Suprapubic skin (tissue), 4 donors: Measurements from ENCODE around the gene PPP3CB. TPM values are rescaled to one million over a fixed set of nuclear protein-coding genes. Genes with fewer than 3 reads are reported as not detected.

Experiments
- DNase-seq, 2 donors: peaks; one replicate each; pipeline ENCODE4 v3.0.0-alpha.2; 2019; ENCODE audit warnings: low spot score in 2 of 2
- H3K27ac ChIP-seq: fragments of 200-600 bp; sonication (generic); one replicate; pipeline ENCODE4 v1.5.1; 2019
- H3K27me3 ChIP-seq: fragments of 200-600 bp; sonication (generic); one replicate; pipeline ENCODE4 v1.5.1; 2019
- H3K36me3 ChIP-seq: fragments of 200-600 bp; sonication (generic); one replicate; pipeline ENCODE4 v1.5.1; 2019
- H3K4me1 ChIP-seq: fragments of 200-600 bp; sonication (generic); one replicate; pipeline ENCODE4 v1.5.1; 2019
- H3K4me3 ChIP-seq: fragments of 200-600 bp; sonication (generic); one replicate; pipeline ENCODE4 v1.5.1; 2019; ENCODE audit warnings: mild to moderate bottlenecking
- H3K9me3 ChIP-seq: fragments of 200-600 bp; sonication (generic); one replicate; pipeline ENCODE4 v1.5.1; 2019
- EP300 ChIP-seq: sonication (generic); formaldehyde crosslinking; IDR thresholded peaks from one replicate; pipeline ENCODE4 v1.6.1; 2017; ENCODE audit warnings: antibody characterized with exemption
- POLR2A ChIP-seq, 2 donors: fragments of 450-650 bp; IDR thresholded peaks; one replicate each; pipeline ENCODE4 v1.6.1; 2017; ENCODE audit warnings: antibody characterized with exemption in 2 of 2, mild to moderate bottlenecking in 2 of 2, moderate library complexity in 2 of 2
- POLR2AphosphoS5 ChIP-seq, 3 donors: sonication (generic); formaldehyde crosslinking; IDR thresholded peaks; one replicate each; pipeline ENCODE4 v1.6.1; 2017; ENCODE audit warnings: antibody characterized with exemption in 3 of 3
- WGBS: methylation state at CpG from one replicate; pipeline ENCODE4 v1.1.5; 2018; 5-methylcytosine and 5-hydroxymethylcytosine counted together
- total RNA-seq, 4 donors: library from RNA; depleted of rRNA; stranded (reverse); fragments of >200 nt; gene quantifications; one replicate each; pipeline ENCODE4 v1.1.0, GENCODE V29; 2016
- TF ChIP-seq, protein P1 (sequence below), 2 donors: fragments of 200-600 bp in 1 of 2; fragments of 450-650 bp in 1 of 2; sonication (generic) in 1 of 2; IDR thresholded peaks; one replicate each; pipeline ENCODE4 v1.5.1; 2016 to 2019; ENCODE audit warnings: antibody characterized with exemption in 2 of 2, mild to moderate bottlenecking in 1 of 2, moderate library complexity in 1 of 2

Gene PPP3CB
- total RNA-seq, 4 donors from 2014 or later: 24.9 to 45.4 (median 30.5) TPM

DNA sequence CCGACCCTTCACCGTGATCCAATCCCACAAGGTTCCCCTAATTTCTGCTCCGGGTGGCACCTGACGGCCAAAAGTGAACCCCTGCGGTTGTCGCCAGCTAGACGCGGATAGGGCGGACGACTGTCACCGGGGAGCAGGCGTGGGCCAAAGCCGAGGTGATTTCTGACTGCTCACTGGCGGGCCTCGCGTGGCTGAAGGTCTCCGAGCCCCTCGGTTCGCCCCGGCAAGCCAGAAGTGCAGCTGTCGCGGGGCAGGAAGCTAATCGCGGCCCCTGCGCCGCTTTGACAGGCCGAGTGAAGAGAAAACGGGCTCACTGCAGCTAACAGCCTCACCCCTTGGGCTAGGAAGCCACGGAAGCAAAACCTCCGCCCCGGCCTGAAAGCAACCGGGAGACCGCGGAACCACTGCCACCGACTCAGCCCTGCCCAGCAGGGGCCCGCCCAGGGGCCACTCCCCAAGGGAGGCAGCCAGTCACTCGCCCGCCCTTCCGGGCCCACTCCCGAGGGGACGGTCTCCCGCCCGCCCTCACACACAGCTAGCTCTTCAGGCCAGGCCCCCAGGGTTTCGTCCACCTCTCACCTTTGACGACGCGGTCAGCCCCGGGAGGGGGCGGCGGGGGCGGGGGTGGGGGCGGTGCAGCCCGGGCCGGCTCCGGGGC is 469 bp downstream of the PPP3CB start:
- Histone ChIP-seq H3K27ac (peak overlapping the region; percentile 99), H3K27me3 (no peaks in the 10 kb centered on the region), H3K36me3 (peaks cover 24% of the 10 kb centered on the region), H3K9me3 (no peaks in the 10 kb centered on the region), H3K4me3 (peak overlapping the region; percentile 76), H3K4me1 (peaks cover 42% of the 10 kb centered on the region)
- TF ChIP-seq POLR2AphosphoS5 (IDR thresholded peaks at IDR 0.05) (peak in 2 of 3 donors; percentile 61 to 82), EP300 (no peak), POLR2A (IDR thresholded peaks at IDR 0.05) (peak in 1 of 2 donors; percentile 61)
- TF ChIP-seq, protein P1, sequence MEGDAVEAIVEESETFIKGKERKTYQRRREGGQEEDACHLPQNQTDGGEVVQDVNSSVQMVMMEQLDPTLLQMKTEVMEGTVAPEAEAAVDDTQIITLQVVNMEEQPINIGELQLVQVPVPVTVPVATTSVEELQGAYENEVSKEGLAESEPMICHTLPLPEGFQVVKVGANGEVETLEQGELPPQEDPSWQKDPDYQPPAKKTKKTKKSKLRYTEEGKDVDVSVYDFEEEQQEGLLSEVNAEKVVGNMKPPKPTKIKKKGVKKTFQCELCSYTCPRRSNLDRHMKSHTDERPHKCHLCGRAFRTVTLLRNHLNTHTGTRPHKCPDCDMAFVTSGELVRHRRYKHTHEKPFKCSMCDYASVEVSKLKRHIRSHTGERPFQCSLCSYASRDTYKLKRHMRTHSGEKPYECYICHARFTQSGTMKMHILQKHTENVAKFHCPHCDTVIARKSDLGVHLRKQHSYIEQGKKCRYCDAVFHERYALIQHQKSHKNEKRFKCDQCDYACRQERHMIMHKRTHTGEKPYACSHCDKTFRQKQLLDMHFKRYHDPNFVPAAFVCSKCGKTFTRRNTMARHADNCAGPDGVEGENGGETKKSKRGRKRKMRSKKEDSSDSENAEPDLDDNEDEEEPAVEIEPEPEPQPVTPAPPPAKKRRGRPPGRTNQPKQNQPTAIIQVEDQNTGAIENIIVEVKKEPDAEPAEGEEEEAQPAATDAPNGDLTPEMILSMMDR (IDR thresholded peaks at IDR 0.05): no peak
- 0% methylated on average over 19 of the region's 55 CpGs for whole genome bisulfite sequencing
- peak; percentile 92 to 93 for DNase-seq

DNA sequence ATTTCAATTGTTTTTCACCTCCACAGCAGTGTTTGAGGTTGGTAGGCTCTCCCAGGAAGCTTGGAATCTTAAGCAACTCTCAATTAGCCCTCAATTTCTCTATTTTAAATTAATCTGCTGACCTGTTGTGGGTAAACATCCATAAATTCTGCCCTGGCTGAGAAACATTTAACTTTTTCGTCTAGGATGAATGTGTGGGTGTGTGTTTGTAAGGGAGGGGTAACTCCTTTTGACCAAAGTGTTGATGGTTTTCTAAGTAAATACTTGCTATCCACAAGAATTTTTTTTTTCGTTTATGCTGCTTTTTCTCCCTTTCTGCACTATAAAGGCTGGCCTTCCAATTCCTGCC is 973 bp downstream of the PPP3CB start:
- Histone ChIP-seq H3K36me3 (peaks cover 19% of the 10 kb centered on the region), H3K27ac (peak overlapping the region; percentile 99), H3K4me3 (peak overlapping the region; percentile 76), H3K4me1 (peaks cover 44% of the 10 kb centered on the region), H3K27me3 (no peaks in the 10 kb centered on the region), H3K9me3 (no peaks in the 10 kb centered on the region)
- WGBS: 0% methylated on average over 2 of the region's 2 CpGs
- no peak for TF ChIP-seq POLR2A (IDR thresholded peaks at IDR 0.05)
- TF ChIP-seq POLR2AphosphoS5 (IDR thresholded peaks at IDR 0.05): no peak
- TF ChIP-seq, protein P1 (IDR thresholded peaks at IDR 0.05): no peak
- TF ChIP-seq EP300: no peak
- DNase-seq: no peak

DNA sequence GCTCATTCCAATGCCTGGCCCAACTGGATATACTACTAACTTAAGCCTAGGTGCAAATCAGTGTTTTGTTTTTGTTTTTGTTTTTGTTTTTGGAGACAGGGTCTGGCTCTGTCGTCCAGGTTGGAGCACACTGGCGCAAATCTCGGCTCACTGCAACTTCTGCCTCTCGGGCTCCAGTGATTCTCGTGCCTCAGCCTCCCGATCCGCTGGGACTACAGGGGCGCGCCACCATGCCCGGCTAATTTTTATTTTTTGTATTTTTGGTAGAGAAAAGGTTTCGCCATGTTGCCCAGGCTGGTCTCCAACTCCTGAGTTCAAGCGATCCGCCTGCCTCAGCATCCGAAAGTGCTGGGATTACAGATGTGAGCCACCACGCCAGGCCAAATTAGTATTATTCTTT is 1.6 kb downstream of the PPP3CB start:
- peak overlapping the region; percentile 76 for H3K4me3 ChIP-seq
- no peak overlapping the region for H3K27ac ChIP-seq

DNA sequence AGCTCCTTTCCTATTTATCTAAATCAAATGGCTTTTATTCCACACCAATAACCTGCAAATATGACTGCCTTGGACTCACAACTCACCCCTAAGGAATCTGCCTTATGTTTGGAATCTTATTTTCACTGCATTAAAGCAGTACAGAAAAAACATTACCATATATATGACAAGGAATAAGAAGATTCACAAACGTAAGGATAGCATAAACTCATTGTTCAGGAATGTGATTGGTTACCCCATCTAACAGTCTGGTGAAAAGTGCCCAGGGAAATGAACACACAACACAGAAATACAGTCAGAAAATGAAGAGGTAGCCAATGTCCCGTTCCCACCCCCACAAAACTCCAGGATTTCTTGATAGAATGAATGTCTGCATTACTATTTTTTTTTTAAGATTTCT is 2.0 kb downstream of the PPP3CB start:
- DNase-seq: no peak
- 22% methylated on average over 2 of the region's 2 CpGs for WGBS
- Histone ChIP-seq H3K27ac (no peak overlapping the region), H3K4me3 (peak overlapping the region; percentile 76), H3K4me1 (peaks cover 47% of the 10 kb centered on the region), H3K27me3 (no peaks in the 10 kb centered on the region), H3K36me3 (peaks cover 9% of the 10 kb centered on the region), H3K9me3 (no peaks in the 10 kb centered on the region)
- TF ChIP-seq EP300 (no peak), POLR2AphosphoS5 (IDR thresholded peaks at IDR 0.05) (no peak), POLR2A (IDR thresholded peaks at IDR 0.05) (no peak)
- TF ChIP-seq, protein P1 (IDR thresholded peaks at IDR 0.05): no peak

More for the DNA sequence above, 1.6 kb downstream of the PPP3CB start:
- H3K4me1 ChIP-seq: peaks cover 47% of the 10 kb centered on the region
- H3K27me3 ChIP-seq: no peaks in the 10 kb centered on the region
- 88% methylated on average over 15 of the region's 15 CpGs for WGBS
- no peak for DNase-seq
- no peak for TF ChIP-seq POLR2A (IDR thresholded peaks at IDR 0.05)
- TF ChIP-seq, protein P1 (IDR thresholded peaks at IDR 0.05): no peak
- TF ChIP-seq EP300: no peak
- H3K9me3 ChIP-seq: no peaks in the 10 kb centered on the region
- H3K36me3 ChIP-seq: peaks cover 13% of the 10 kb centered on the region

DNA sequence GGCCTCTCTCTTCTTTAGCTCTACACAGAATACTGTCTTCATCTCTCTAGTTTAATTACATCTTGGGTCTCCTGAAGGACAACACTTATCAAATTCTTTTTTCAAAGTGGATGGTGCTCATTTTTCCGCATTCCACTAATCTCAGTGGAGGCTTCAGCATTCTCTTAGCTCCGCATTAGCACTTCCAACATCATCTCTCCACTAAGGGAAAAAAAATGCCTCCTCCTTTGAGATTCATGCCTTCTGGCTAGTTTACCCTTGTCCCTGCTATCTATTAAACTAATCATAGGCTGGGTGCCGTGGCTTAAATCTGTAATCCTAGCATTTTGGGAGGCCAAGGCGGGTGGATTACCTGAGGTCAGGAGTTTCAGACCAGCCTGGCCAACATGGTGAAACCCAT is 9.2 kb downstream of the PPP3CB start:
- H3K27ac ChIP-seq: no peak overlapping the region
- no peaks in the 10 kb centered on the region for H3K9me3 ChIP-seq
- no peaks in the 10 kb centered on the region for H3K27me3 ChIP-seq
- TF ChIP-seq EP300 (no peak), POLR2A (IDR thresholded peaks at IDR 0.05) (no peak), POLR2AphosphoS5 (IDR thresholded peaks at IDR 0.05) (no peak)
- TF ChIP-seq, protein P1 (IDR thresholded peaks at IDR 0.05): no peak
- WGBS: 100% methylated on average over 4 of the region's 4 CpGs
- peaks cover 5% of the 10 kb centered on the region for H3K4me1 ChIP-seq
- no peak overlapping the region for H3K4me3 ChIP-seq
- peaks cover 9% of the 10 kb centered on the region for H3K36me3 ChIP-seq
- no peak for DNase-seq
